Fibroblast of mammary gland (primary cell): ENCODE results near the gene DIO3.

Experiments
- DNase-seq: peaks from one replicate; pipeline ENCODE4 v3.0.0-alpha.2; 2010; ENCODE audit warnings: low read depth
- H3K4me3 ChIP-seq: 2 replicates; pipeline ENCODE4 v1.5.1; 2011; ENCODE audit warnings: low read depth, mild to moderate bottlenecking, low read length, moderate library complexity; ENCODE audit not compliant: control insufficient read depth
- CTCF ChIP-seq: conservative IDR thresholded peaks from 2 replicates; pipeline ENCODE4 v1.5.1; 2011; ENCODE audit warnings: low read depth, low read length, inconsistent platforms; ENCODE audit not compliant: control insufficient read depth, insufficient read depth

Gene DIO3

GRCh38 chr14:101595887-101596721 lies 34.8 kb downstream of the DIO3 start:
- H3K4me3 ChIP-seq: no peak overlapping the region
- no peak for TF ChIP-seq CTCF
- no peak for DNase-seq

GRCh38 chr14:101596742-101597141 lies 35.4 kb downstream of the DIO3 start:
- DNase-seq: no peak
- H3K4me3 ChIP-seq: no peak overlapping the region
- no peak for TF ChIP-seq CTCF

- no peak for TF ChIP-seq CTCF
- no peak for DNase-seq
- no peak overlapping the region for H3K4me3 ChIP-seq
Measured at GRCh38 chr14:101598159-101598558, 36.9 kb downstream of the DIO3 start.

GRCh38 chr14:101598571-101599233 lies 37.4 kb downstream of the DIO3 start:
- no peak for DNase-seq
- TF ChIP-seq CTCF: no peak

GRCh38 chr14:101599234-101599885 lies 38.1 kb downstream of the DIO3 start:
- no peak overlapping the region for H3K4me3 ChIP-seq
- no peak for DNase-seq
- TF ChIP-seq CTCF: no peak

More at GRCh38 chr14:101598571-101599233, 37.4 kb downstream of the DIO3 start:
- no peak overlapping the region for H3K4me3 ChIP-seq

- TF ChIP-seq CTCF: no peak
- DNase-seq: no peak
- H3K4me3 ChIP-seq: no peak overlapping the region
Measured at GRCh38 chr14:101600336-101600890, 39.1 kb downstream of the DIO3 start.
